Liver (tissue), 3 donors: Measurements from ENCODE around the gene LRRC36.

ENCODE experiments used
- ATF3 ChIP-seq: IDR thresholded peaks from 2 replicates; pipeline ENCODE4 v1.6.1; 2016; ENCODE audit warnings: antibody characterized with exemption
- CTCF ChIP-seq: fragments of 150-350 bp; IDR thresholded peaks from 2 replicates; pipeline ENCODE4 v1.5.1; 2017; ENCODE audit warnings: improper control_type of control experiment, low read depth, low read length; ENCODE audit not compliant: missing input control
- GABPA ChIP-seq, 2 donors: IDR thresholded peaks in 1 of 2; conservative IDR thresholded peaks in 1 of 2; 2 replicates each; pipeline ENCODE4 v1.6.1; 2016; ENCODE audit warnings: antibody characterized with exemption in 2 of 2, mild to moderate bottlenecking in 1 of 2, moderate library complexity in 1 of 2
- MAX ChIP-seq: IDR thresholded peaks from 2 replicates; pipeline ENCODE4 v1.6.1; 2016; ENCODE audit warnings: antibody characterized with exemption
- RAD21 ChIP-seq, 2 donors: IDR thresholded peaks; 2 replicates each; pipeline ENCODE4 v1.6.1; 2016; ENCODE audit warnings: antibody characterized with exemption in 2 of 2, mild to moderate bottlenecking in 2 of 2
- REST ChIP-seq: IDR thresholded peaks from 2 replicates; pipeline ENCODE4 v1.6.1; 2016; ENCODE audit warnings: antibody characterized with exemption, mild to moderate bottlenecking
- RXRA ChIP-seq, 2 donors: IDR thresholded peaks; 2 replicates each; pipeline ENCODE4 v1.6.1; 2017 to 2018; ENCODE audit warnings: antibody characterized with exemption in 2 of 2, mild to moderate bottlenecking in 1 of 2
- ZBTB33 ChIP-seq: IDR thresholded peaks from 2 replicates; pipeline ENCODE4 v1.6.1; 2016; ENCODE audit warnings: antibody characterized with exemption
- donor health status: healthy.
- donor health status: healthy.

GRCh38 chr16:67364600-67365235, 38.1 kb downstream of the LRRC36 start:
- no peak for TF ChIP-seq CTCF
- TF ChIP-seq REST = no peak
- TF ChIP-seq RAD21 (IDR thresholded peaks at IDR 0.05) = no peak
- no peak for TF ChIP-seq GABPA (IDR thresholded peaks at IDR 0.05 in 1 of 2, conservative IDR thresholded peaks at IDR 0.05 in 1 of 2)
- no peak for TF ChIP-seq ATF3
- TF ChIP-seq ZBTB33 = no peak
- TF ChIP-seq MAX = no peak
- TF ChIP-seq RXRA (IDR thresholded peaks at IDR 0.05) = no peak
